ENCODE data around the gene PITX1. TPM values are rescaled to one million over a fixed set of nuclear protein-coding genes. Genes with fewer than 3 reads are reported as not detected.

PITX1 gene
- total RNA-seq, result 29.7 and 35.3 TPM in 2 replicates

GRCh38 chr5:135033901-135034235 is at the start of gene PITX1:
TSS of gene PITX1 (minus strand) at chr5:135034228. CDS start at chr5:135033881, 347 bp downstream.

Other genes with a start within 250 kb of the PITX1 start
- 63.0 and 73.2 TPM in 2 replicates for gene C5orf24, start 188.3 kb downstream of the PITX1 start, total RNA-seq
- gene TXNDC15, start 159.9 kb downstream of the PITX1 start, total RNA-seq, result 211 and 316 TPM in 2 replicates
- gene PCBD2, start 129.1 kb downstream of the PITX1 start, total RNA-seq, result 4.8 and 5.6 TPM in 2 replicates
- not detected in 2 replicates for gene CATSPER3, start 66.3 kb downstream of the PITX1 start, total RNA-seq